LoVo (cell line): ENCODE data around the gene MYO15A.
"Not testable (repeated sequence)": the region's sequence is repeated elsewhere in the genome, so short reads cannot be mapped to it uniquely, and the experiment has no call there.

Experiments
- DNase-seq: peaks from one replicate; pipeline ENCODE4 v3.0.0-alpha.2; 2016; ENCODE audit warnings: low spot score

The MYO15A gene

DNA sequence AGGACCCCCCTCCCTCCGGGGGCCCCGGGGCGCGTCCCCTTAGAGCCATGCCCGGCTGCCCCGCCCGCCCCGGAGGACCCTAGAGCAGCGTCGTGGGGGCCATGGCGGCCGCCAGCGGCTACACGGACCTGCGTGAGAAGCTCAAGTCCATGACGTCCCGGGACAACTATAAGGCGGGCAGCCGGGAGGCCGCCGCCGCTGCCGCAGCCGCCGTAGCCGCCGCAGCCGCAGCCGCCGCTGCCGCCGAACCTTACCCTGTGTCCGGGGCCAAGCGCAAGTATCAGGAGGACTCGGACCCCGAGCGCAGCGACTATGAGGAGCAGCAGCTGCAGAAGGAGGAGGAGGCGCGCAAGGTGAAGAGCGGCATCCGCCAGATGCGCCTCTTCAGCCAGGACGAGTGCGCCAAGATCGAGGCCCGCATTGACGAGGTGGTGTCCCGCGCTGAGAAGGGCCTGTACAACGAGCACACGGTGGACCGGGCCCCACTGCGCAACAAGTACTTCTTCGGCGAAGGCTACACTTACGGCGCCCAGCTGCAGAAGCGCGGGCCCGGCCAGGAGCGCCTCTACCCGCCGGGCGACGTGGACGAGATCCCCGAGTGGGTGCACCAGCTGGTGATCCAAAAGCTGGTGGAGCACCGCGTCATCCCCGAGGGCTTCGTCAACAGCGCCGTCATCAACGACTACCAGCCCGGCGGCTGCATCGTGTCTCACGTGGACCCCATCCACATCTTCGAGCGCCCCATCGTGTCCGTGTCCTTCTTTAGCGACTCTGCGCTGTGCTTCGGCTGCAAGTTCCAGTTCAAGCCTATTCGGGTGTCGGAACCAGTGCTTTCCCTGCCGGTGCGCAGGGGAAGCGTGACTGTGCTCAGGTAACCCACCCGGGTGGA lies 75.8 kb downstream of the MYO15A start:
- DNase-seq: no peak

DNA sequence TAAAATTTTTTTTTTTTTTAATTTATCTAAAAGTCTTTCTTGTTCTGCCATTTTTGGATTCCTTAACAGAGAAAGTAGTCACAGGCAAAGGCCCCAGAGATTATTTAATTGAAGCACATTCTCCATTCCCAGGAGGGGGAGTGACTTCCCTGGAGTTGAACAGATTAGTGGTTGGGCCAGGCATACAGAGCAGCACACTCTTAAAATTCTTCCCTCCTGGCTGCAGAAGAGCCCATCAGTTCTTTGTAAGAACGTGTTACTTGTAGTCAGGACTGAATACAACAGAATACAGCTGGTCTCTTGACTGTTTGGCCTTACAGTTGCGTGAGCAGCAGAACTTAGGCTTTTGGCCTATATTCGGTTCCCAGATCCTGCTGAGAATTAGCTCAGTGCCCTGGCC lies 76.8 kb downstream of the MYO15A start:
- no peak for DNase-seq

DNA sequence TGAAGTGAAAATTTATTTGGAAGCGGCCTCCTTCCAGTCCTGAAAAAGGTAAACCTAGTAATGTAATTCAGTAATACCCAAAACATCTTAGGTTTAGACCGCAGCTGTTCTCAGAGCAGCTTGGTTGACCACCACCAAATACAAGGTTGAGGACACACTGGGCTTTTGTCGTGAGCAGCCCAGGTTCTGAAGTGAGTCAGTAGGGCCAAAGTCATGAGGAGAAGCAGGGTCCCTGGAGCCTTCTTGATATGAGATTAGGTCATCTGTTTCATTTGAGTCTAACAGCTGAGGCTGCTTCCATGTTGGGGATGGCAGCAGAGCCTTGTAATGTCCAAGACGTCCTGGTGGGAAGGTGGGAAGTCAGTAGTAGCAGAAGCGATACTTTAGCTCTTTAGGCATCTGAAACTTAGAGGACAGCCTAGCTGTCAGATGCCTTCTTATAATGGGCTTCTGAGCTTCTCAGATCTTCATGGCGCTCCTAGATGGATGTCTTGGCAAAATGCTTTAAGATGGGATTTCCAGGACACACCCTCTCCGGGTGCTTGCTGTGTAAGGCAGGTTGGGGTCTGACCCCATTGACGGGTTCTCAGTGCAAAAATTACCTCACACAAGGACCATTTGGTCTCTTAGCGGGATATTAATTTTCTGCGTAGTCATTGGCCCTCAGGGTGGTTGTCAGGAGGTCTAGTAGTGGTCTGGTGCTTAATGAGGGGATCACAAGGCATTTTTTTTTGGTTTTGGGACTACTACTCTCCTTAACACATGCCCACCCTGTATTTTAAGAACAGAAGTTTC lies 77.5 kb downstream of the MYO15A start:
- no peak for DNase-seq

DNA sequence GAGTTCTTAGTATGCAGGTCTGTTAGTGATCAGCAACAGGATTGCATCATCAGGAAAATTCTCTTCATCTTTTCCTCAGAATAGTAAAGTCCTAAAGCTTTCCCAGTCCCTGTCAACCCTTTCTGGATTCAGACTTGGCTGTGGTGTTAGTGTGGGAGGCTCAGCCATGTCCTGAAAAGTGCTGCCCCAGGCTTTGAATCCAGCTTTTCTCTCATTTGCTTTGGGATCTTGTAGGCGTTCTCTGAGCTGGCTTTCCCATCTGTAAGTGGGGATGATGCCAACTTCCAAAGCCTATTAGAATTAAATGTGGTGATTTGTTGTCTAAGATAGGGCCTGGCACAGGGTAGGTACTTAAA lies 78.0 kb downstream of the MYO15A start:
- DNase-seq: no peak

DNA sequence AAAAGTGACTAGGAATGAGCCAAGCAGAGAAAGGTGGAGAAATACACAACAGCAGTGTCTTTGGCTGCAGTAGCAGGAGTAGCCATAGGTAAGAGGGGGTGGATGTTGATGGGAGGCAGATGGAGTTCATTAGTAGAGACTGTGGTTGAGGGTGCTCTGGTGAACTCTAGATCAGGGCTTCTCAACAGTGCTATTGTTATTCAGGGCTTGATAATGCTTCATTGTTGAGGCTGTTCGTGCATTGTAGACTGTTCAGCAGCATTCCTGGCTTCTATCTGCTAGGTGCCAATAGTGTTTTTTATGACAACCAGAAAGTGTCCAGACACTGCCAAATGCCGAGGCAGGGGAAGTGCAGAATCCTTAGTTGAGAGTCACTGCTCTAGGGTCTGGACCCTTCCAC lies 78.7 kb downstream of the MYO15A start:
- DNase-seq: no peak

DNA sequence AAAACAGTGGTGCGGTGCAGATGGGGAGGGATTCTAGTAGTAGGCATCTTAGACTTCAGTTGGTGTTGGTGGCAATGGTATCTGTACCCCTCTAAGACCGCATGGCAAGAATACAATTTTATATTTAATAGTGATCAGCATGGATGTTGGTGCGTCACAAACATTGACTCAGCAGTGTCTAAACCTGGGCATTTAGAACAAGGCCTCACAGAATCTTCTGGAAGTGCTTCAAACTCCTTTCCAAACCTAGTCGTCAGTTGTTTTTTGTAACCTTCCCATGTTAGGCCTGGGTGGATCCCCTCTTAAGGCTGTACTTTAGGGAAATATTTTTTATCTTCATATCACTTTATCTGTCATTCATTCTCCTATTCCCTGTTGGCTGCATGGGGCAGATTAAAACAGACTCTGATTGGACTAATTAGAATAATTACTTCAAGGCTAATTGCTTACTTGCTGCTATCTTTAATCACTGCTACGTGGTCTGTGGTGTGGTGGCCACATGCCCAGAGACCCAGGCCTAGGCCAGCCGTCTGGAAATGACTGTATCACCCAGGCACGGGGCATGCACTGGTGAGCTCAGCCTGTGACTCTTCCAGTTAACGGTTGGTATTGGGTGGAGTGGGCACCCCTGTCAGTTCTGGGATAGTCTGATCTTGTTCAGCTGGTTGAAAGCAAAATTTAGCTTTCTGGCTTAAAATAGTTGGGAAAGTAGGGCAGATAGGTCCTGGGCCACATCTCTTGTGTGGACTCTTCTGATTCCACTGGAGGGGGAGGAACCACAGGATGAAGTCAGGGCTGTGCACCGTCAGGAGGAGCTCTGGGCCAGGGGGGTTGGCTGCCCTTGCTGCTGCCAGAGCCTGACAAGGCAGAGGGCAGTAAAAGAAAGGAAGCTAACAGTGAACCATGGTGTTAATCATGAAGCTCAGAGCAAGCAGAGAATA lies 79.5 kb downstream of the MYO15A start:
- no peak for DNase-seq

DNA sequence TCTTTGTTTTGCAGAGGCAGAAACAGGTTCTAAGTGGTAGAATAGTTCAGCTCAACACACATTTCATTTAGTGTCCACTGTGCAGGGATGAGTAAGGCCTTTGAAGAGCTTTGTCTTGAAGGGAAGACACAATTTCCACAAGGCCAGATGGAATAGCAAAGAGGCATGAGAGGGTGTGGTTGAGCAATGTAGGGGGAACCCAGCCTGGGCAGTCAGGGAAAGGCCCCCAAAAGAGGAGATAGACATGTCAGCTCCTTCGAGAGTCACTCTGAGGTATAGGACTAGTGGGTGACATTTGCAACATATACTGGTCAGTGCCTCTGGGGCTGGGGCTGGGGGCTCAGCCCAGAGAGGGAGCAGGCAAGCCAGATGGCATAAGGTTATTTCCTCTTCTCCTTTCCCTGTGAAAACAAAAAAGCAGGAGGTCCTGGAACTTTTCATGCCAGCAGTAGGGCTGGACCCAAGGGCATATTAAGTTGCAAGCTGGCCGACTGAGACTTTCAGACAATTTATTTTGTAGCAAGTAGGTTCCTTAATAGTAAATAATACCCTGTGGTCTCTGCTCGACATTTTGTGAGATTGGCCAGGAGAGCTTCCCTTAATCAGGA lies 82.2 kb downstream of the MYO15A start:
- no peak for DNase-seq

DNA sequence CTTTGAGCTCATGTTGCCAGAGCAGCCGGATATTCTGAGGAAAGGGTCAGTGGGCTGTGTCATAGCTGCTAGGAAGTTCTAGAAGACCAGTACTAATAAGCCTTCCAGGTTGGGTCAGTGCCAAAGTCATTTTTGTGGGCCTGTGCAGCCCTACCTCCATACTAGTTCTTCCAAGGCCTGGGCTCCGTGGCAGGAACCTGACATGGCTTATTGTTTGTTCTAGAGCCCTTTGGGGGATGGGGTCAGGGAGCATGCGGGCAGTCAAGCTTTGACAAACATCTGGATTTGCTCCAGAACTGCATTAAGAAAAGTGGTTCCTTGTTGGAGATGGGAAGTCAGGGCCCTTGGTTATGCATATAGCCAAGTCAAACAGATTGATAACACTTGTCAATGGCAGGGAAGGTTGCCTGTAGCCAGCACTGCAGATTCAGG lies 82.7 kb downstream of the MYO15A start:
- no peak for DNase-seq

DNA sequence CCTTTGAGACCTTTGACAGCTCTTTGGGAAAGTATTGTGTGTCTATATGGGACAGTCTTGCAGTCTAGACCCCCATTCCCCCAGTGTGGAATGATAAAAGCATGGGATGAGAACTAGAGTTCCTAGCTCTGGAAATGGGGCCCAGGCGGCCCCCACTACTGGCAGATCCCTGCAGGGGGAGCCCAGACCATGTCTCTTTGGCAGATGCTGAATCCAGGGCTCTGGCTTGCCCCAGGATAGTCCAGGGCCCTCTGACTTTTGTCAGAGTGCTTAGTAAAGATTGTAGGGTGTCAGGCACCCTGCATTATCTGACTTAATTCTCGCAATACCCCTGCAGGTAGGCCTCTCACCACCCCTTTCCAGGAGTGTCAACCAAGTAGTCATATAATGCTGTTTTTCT lies 83.4 kb downstream of the MYO15A start:
- DNase-seq: no peak

DNA sequence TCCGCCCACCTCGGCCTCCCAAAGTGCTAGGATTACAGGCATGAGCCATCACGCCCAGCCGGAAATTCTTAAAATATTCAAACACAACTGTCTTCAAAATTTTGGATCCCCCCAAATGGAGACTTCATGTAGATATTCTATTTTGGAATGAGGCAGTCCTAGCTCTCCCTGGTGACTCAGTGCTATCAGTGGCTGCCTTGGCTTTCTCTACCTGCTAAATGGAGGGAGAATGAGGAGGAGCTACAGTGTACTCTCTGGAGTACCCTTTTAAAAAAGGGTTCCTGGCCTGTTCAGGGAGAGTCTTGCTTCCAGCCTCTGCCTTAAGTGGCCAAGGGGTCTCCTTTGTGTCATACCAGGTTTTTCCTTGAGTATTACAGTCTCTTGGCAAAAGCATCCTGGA lies 85.8 kb downstream of the MYO15A start:
- no peak for DNase-seq

DNA sequence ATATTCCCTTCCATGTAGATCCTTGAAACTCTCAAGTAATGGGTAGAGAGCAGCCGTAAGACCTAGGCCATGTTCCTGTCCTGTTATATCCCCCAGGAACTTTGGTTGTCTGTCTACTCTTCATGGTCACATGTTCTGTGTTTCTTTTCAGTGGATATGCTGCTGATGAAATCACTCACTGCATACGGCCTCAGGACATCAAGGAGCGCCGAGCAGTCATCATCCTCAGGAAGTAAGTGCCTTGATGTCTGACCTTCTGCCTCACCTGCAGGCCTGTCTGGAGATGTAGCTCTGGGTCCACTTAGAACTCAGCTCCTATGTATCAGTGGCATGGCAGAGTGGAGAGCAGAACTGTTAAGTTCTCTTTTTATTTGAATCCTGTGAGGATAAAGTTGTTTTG lies 86.2 kb downstream of the MYO15A start:
- DNase-seq: no peak

DNA sequence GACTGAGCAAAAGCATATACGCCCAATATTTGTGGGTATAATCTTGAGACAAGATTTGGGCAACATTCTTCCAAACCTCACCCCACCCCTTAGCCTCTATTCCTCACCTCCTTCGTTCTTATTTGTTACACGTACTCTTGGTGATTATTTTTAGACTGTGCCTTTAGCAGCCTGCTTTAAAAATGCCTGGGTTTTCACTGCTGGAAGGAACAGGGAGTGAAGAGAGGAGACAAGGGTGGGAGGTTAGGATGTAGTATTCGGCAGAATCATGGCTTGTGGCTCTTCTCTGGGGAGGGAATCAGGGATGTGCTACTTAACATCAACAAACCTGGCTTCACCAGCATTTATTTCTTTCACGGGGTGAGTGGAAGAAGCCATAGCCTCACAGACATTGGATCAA lies 86.7 kb downstream of the MYO15A start:
- no peak for DNase-seq

DNA sequence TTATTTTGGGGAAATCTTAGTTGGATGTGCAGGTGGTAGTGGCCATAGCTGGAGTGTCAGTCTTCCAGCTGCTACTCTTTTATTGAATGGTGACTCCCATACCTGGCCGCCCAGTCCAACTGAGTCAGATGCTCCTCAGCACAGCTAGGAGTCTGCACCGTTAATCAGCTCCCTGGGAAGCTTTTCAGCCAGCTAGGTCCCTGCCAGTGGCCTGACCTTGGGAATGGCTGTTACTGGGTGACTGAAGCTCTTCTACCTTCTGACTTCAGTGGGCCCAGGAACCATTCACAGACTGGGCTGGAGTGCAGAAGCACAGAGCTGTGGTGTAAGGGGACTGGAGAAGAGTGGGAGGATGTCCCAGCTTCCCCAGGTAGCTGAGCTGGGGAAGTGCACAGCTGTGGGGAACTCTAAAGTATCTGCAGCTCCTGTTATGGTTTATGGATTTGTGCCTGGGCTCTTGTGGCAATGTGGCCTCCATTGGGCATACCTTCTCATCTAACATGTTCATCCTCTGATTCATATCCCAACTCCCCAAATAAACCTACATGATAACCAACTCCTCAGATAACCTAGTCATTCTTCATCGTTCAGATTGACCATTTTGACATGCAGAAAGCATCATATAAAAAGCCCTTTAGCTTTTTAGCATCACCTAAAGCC lies 89.1 kb downstream of the MYO15A start:
- DNase-seq: no peak

DNA sequence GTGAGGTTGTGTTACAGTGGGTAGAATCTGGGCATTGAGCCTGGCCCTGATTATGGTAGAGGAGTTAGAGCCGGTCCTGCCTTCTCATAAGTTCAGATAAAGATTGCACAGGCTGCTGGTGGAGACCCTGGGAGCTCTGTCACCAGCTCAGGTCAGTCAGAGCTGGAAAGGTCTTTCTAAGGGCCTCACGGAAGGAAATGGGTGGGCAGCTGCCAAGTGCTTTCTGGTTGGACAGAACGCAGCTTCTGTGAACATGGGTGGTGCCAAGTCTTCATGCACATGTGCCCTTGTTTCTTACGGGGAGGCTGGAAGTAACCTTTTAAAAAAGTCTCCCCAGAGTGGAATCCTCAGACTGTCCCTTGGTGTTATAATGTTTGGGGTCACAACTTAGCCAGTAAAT lies 90.0 kb downstream of the MYO15A start:
- DNase-seq: no peak

DNA sequence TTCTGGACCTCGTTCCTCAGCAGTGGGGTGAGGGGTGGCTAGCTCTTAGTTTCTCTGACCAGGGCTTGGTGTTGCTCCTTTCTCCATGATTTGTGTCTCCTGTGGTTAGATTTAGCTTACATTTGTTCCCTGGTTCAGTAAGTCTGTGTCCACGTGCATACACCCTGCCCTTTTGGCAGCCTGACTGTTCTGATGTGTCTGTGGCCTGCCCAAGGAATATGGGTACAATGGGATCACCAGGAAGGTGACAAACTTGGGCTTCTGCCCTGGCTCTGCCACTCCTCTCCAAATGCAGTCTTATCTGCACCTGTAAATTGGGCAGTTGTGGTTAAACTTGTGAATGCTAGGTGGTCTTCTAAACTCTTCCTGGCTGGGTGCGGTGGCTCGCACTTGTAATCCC lies 92.6 kb downstream of the MYO15A start:
- no peak for DNase-seq

DNA sequence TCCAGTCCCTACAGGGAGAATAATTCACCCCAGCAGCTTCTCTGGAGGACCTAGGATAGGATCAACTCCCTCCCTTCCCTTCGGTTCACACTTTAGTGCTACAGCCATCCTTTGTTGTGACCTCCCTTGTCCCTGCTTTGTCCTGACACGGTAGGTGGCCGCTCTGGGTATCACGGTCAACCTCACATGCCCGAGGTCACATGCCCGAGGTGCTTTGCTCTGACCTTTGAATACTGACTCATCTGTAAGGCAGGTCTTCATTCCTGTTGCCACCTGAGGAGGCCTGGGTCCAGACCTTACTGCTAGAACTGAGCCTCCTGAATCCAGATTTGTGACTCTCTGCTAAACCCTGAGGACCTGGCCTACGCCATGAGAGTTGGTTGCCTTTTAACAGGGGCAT lies 94.8 kb downstream of the MYO15A start:
- peak; percentile 13 for DNase-seq

DNA sequence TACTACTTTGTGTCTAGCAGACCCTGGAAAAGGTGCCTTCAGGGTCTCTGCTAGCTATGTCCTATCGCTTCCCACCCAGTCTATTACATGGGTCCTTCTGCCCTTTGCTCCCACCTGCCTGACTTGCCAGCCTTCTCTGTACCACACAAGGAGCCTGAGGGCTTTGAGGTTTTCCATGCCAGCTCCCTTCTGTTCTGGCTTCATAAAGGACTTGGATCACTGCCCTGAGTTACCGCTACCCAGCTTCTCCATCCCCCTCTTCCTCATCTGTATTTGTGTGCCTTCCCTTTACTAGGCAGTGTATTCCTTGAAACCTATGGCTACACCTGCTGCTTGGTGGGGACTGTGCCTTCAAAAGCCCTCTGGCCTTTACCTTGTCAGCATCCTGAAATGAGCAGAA lies 97.3 kb downstream of the MYO15A start:
- DNase-seq: no peak

DNA sequence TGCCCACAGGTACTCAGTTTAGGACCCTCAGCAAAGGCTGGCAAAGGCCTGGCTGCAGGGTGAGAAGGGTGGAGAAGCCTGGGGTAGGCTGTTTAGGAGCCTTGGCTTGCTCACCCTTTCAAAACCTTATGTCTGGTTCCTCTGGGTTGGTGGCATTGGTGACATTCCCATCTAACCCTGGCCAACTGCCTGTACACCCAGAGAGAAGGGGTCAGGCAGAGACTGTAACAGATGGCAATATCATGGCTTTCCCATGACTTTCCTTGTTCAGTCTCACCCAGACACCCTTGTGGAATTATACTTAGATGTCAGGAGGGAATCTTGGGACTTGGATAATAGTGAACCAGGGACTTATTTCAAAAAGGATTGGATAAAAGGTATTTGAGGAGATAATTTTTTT lies 98.4 kb downstream of the MYO15A start:
- DNase-seq: no peak

DNA sequence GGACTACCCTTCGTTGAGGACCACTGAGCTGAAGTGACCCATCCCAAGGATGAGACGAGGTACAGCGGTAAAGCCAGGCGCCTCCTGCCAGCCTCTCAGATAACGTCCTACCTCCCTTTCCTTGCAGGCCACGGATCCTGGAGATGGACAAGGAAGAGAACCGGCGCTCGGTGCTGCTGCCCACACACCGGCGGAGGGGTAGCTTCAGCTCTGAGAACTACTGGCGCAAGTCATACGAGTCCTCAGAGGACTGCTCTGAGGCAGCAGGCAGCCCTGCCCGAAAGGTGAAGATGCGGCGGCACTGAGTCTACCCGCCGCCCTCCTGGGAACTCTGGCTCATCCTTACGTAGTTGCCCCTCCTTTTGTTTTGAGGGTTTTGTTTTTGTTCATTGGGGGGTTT lies 99.5 kb downstream of the MYO15A start:
- no peak for DNase-seq

DNA sequence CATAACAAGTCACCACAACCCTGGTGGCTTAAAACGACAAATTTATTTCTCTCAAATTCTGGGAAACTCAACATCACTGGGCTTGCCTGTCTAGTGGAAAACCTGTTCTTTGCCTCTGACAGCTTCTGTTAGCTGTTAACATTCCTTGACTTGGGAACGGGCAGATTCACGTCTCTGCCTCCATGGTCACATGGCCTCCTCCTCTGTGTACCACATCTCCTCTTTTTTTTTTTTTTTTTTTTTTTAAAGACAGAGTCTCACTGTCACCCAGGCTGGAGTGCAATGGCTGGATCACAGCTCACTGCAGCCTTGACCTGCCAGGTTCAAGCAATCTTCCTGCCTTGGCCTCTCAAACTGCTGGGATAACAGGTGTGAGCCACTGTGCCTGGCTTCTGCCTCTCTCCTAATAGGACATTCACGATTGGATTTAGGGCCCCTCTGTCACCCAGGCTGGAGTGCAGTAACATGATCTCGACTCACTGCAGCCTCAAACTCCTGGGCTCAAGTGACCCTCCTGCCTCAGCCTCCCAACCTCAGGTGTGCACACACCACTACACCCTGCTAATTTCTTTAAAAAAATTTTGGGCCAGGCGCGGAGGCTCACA lies 105.2 kb downstream of the MYO15A start:
- no peak for DNase-seq

DNA sequence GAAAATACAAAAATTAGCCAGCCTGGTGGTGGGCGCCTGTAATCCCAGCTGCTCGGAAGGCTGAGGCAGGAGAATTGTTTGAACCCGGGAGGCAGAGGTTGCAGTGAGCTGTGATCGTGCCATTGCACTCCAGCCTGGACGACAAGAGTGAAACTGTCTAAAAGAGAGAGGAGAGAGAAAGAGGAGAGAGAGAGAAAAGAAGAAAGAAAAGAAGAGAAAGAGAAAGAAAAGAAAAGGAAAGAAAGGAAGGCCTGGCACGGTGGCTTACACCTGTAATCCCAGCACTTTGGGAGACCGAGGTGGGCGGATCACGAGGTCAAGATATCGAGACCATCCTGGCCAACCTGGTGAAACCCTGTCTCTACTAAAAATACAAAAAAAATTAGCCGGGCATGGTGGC lies 108.3 kb downstream of the MYO15A start:
- not testable (repeated sequence) for DNase-seq
